HG02943 (cell line): ENCODE results near the gene CKMT1A.
"Not testable (repeated sequence)": the region's sequence is repeated elsewhere in the genome, so short reads cannot be mapped to it uniquely, and the experiment has no call there.

Experiments
- ATAC-seq: cut with Tn5 transposase; IDR thresholded peaks from one replicate; pipeline ENCODE4 v1.9.1; 2021; ENCODE audit warnings: mild to moderate bottlenecking, low read depth, moderate library complexity; ENCODE audit not compliant: unreplicated experiment

The CKMT1A gene

GRCh38 chr15:43693148-43694022 is at the start of gene CKMT1A:
TSS of gene CKMT1A (plus strand) at chr15:43693859. CDS start at chr15:43694051, 192 bp downstream.
- not testable (repeated sequence) for ATAC-seq

GRCh38 chr15:43648649-43649429 is 44.8 kb upstream of the CKMT1A start, which contains the start of gene CATSPER2:
TSS of gene CATSPER2 (minus strand) at chr15:43648844. CDS start at chr15:43648061, 783 bp downstream.
- ATAC-seq: no peak

- not testable (repeated sequence) for ATAC-seq
These were observed 44.2 kb upstream of the CKMT1A start for GRCh38 chr15:43649430-43649926.

GRCh38 chr15:43659727-43660126 is 33.9 kb upstream of the CKMT1A start:
- not testable (repeated sequence) for ATAC-seq

GRCh38 chr15:43662293-43662692 is 31.4 kb upstream of the CKMT1A start:
- ATAC-seq: not testable (repeated sequence)

GRCh38 chr15:43663333-43663732 is 30.3 kb upstream of the CKMT1A start:
- not testable (repeated sequence) for ATAC-seq

GRCh38 chr15:43666177-43666576 is 27.5 kb upstream of the CKMT1A start:
- ATAC-seq: not testable (repeated sequence)

GRCh38 chr15:43674175-43674574 is 19.5 kb upstream of the CKMT1A start:
- not testable (repeated sequence) for ATAC-seq

- ATAC-seq: peak; percentile 91
These were observed 3.9 kb upstream of the CKMT1A start for GRCh38 chr15:43689604-43690301.

- not testable (repeated sequence) for ATAC-seq
These were observed 980 bp upstream of the CKMT1A start for GRCh38 chr15:43692679-43693078.

GRCh38 chr15:43702174-43702573 is 8.5 kb downstream of the CKMT1A start:
- ATAC-seq: no peak

GRCh38 chr15:43702701-43703424 is 9.2 kb downstream of the CKMT1A start:
- ATAC-seq: no peak

- ATAC-seq: not testable (repeated sequence)
These were observed 16.9 kb downstream of the CKMT1A start for GRCh38 chr15:43710431-43711131.

- ATAC-seq: no peak
These were observed 29.5 kb downstream of the CKMT1A start for GRCh38 chr15:43723151-43723550.

- not testable (repeated sequence) for ATAC-seq
These were observed 32.6 kb downstream of the CKMT1A start for GRCh38 chr15:43726306-43726705.

GRCh38 chr15:43728053-43728725 is 34.5 kb downstream of the CKMT1A start:
- ATAC-seq: not testable (repeated sequence)

- ATAC-seq: no peak
These were observed 41.8 kb downstream of the CKMT1A start for GRCh38 chr15:43735416-43735815.

GRCh38 chr15:43746245-43746902 is 52.7 kb downstream of the CKMT1A start, which contains the start of gene PDIA3:
TSS of gene PDIA3 (plus strand) at chr15:43746438. CDS start at chr15:43746540, 102 bp downstream.
- peak; percentile 63 for ATAC-seq
